DND-41 (cell line): ENCODE results near the gene MBNL2.

ENCODE experiments used
- EZH2 ChIP-seq: IDR thresholded peaks from 3 replicates; pipeline ENCODE4 v1.6.1; 2012; ENCODE audit warnings: borderline replicate concordance, low read depth, mild to moderate bottlenecking, moderate library complexity, low read length, inconsistent platforms; ENCODE audit not compliant: severe bottlenecking
- TF ChIP-seq, protein P1 (sequence below): IDR thresholded peaks from 2 replicates; pipeline ENCODE4 v1.5.1; 2012; ENCODE audit warnings: borderline replicate concordance, low read length, moderate library complexity, mild to moderate bottlenecking; ENCODE audit not compliant: poor library complexity, severe bottlenecking; ENCODE audit errors: extremely low read depth

DNA sequence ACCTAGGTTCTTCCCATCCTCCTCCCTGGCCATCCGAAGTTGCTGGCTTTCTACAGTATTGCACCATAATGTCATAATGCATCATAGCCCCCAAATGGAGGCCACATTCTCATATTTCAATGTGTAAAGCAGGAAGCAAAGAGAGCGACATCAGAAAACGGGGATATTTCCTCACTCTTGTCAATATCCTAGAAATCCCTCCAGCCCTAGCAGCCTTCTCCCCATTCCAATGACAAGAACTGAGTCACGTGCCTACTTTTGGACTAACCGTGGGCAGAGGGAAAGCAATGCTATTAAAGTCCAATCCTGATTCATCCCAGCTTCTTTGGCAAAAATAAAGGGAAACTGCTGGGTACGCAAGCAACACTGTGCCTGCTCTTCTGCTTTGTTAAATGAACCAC, 207.5 kb downstream of the MBNL2 start:
- TF ChIP-seq, protein P1, sequence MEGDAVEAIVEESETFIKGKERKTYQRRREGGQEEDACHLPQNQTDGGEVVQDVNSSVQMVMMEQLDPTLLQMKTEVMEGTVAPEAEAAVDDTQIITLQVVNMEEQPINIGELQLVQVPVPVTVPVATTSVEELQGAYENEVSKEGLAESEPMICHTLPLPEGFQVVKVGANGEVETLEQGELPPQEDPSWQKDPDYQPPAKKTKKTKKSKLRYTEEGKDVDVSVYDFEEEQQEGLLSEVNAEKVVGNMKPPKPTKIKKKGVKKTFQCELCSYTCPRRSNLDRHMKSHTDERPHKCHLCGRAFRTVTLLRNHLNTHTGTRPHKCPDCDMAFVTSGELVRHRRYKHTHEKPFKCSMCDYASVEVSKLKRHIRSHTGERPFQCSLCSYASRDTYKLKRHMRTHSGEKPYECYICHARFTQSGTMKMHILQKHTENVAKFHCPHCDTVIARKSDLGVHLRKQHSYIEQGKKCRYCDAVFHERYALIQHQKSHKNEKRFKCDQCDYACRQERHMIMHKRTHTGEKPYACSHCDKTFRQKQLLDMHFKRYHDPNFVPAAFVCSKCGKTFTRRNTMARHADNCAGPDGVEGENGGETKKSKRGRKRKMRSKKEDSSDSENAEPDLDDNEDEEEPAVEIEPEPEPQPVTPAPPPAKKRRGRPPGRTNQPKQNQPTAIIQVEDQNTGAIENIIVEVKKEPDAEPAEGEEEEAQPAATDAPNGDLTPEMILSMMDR, result no peak
- TF ChIP-seq EZH2, result no peak
